HepG2 (cell line): ENCODE data around the gene IARS2. TPM values are rescaled to one million over a fixed set of nuclear protein-coding genes. Genes with fewer than 3 reads are reported as not detected.

Source experiments
- ARID5B ChIP-seq: IDR thresholded peaks from 2 replicates; pipeline ENCODE4 v1.4.0; 2020; ENCODE audit warnings: mild to moderate bottlenecking, missing genetic modification reagents
- PAF1 ChIP-seq: IDR thresholded peaks from 2 replicates; pipeline ENCODE4 v1.6.1; 2016; ENCODE audit warnings: missing genetic modification reagents, missing compliant biosample characterization
- SP5 ChIP-seq: IDR thresholded peaks from 2 replicates; pipeline ENCODE4 v1.6.1; 2016; ENCODE audit warnings: low read depth, borderline replicate concordance
- ZBTB40 ChIP-seq, 2 experiments: fragments of 450-650 bp in 1 of 2; sonication (generic) in 1 of 2; formaldehyde crosslinking in 1 of 2; IDR thresholded peaks; 2 replicates each; pipeline versions ENCODE4 v1.6.1 to v1.8.0; 2016 to 2022; ENCODE audit warnings: antibody characterized with exemption in 1 of 2, mild to moderate bottlenecking in 1 of 2, missing genetic modification reagents in 1 of 2
- ZNF142 ChIP-seq: sonication (generic); formaldehyde crosslinking; IDR thresholded peaks from 2 replicates; pipeline ENCODE4 v1.4.0; 2020; ENCODE audit warnings: missing genetic modification reagents
- ZNF607 ChIP-seq: sonication (generic); formaldehyde crosslinking; IDR thresholded peaks from 2 replicates; pipeline ENCODE4 v1.5.1; 2020; ENCODE audit warnings: missing genetic modification reagents, mild to moderate bottlenecking, borderline replicate concordance
- ZSCAN29 ChIP-seq: sonication (generic); formaldehyde crosslinking; conservative IDR thresholded peaks from 2 replicates; pipeline ENCODE4 v1.4.0; 2020; ENCODE audit warnings: mild to moderate bottlenecking, missing genetic modification reagents
- polyA plus RNA-seq, 8 experiments: library from polyadenylated mRNA; depleted of rRNA in 3 of 8; stranded (reverse) in 7 of 8; unstranded in 1 of 8; fragments of >200 nt; fragmentation: Illumina TruSeq in 4 of 8; extraction: Trizol in 4 of 8; gene quantifications; 2 replicates each; pipeline versions ENCODE4 v1.2.1 to v1.2.3, GENCODE V29; 2011 to 2016; ENCODE audit warnings: low read depth in 4 of 8, missing spikeins in 1 of 8, mixed read lengths in 1 of 8; ENCODE audit not compliant: insufficient read depth in 1 of 8
- total RNA-seq, 5 experiments: library from RNA; depleted of rRNA; stranded (reverse); fragments of >200 nt; fragmentation: Illumina TruSeq; extraction: Trizol; gene quantifications; 2 replicates each; pipeline ENCODE4 v1.2.3, GENCODE V29; 2016; ENCODE audit warnings: low read depth in 1 of 5

The IARS2 gene
- total and polyA plus RNA-seq, 2 of the 13 experiments (the other 11 are each of a cell fraction or from before 2014, with no cell fraction given) = 28.6 to 122 TPM

GRCh38 chr1:220089650-220090556 is 4.0 kb upstream of the IARS2 start, which contains the start of gene BPNT1 (continued):
- TF ChIP-seq ZSCAN29 (CRISPR knock-in tag) (0 out of 2 replicates have a peak, but pooled peaks have one; percentile 18), ZNF607 (CRISPR knock-in tag) (peak; percentile 54; the same call in 1 of the 2 replicates), PAF1 (CRISPR knock-in tag) (no peak), ZNF142 (CRISPR knock-in tag) (0 out of 2 replicates have a peak, but pooled peaks have one; percentile 20), ZBTB40 (IDR thresholded peaks at IDR 0.05) (no peak), ZBTB40 (CRISPR knock-in tag; IDR thresholded peaks at IDR 0.05) (peak; percentile 43; the same call in 1 of the 2 replicates), ARID5B (peak; percentile 53; the same call in 1 of the 2 replicates), SP5 (CRISPR knock-in tag) (peak; percentile 69)
